GM18511 (cell line): ENCODE data around the gene NLE1.
"Not testable (repeated sequence)": the region's sequence is repeated elsewhere in the genome, so short reads cannot be mapped to it uniquely, and the experiment has no call there.

Experiments used
- ATAC-seq: cut with Tn5 transposase; IDR thresholded peaks from one replicate; pipeline ENCODE4 v1.9.1; 2021; ENCODE audit warnings: mild to moderate bottlenecking, moderate library complexity; ENCODE audit not compliant: unreplicated experiment

Gene NLE1

GRCh38 chr17:35163886-35164285 lies 21.8 kb upstream of the NLE1 start:
- ATAC-seq = no peak

- no peak for ATAC-seq
Observed at GRCh38 chr17:35162755-35163154, 20.7 kb upstream of the NLE1 start.

GRCh38 chr17:35161281-35161761 lies 19.2 kb upstream of the NLE1 start:
- ATAC-seq = no peak

- no peak for ATAC-seq
Observed at GRCh38 chr17:35160354-35161201, 18.5 kb upstream of the NLE1 start.

- no peak for ATAC-seq
Observed at GRCh38 chr17:35159940-35160339, 17.8 kb upstream of the NLE1 start.

GRCh38 chr17:35155246-35155645 lies 13.1 kb upstream of the NLE1 start:
- ATAC-seq = no peak

- no peak for ATAC-seq
Observed at GRCh38 chr17:35154196-35155165, 12.4 kb upstream of the NLE1 start.

GRCh38 chr17:35152421-35153140 lies 10.5 kb upstream of the NLE1 start:
- ATAC-seq = no peak

- not testable (repeated sequence) for ATAC-seq
Observed at GRCh38 chr17:35151080-35151479, 9.0 kb upstream of the NLE1 start.

GRCh38 chr17:35149941-35150340 lies 7.8 kb upstream of the NLE1 start:
- no peak for ATAC-seq

- ATAC-seq = no peak
Observed at GRCh38 chr17:35148144-35148543, 6.0 kb upstream of the NLE1 start.

- ATAC-seq = no peak
Observed at GRCh38 chr17:35147375-35147905, 5.3 kb upstream of the NLE1 start, which contains the start of gene UNC45B. UNC45B (plus strand) TSS chr17:35147817; CDS start chr17:35148264, 447 bp downstream.

GRCh38 chr17:35146214-35146833 lies 4.2 kb upstream of the NLE1 start:
- no peak for ATAC-seq

GRCh38 chr17:35144840-35145239 lies 2.7 kb upstream of the NLE1 start:
- no peak for ATAC-seq

GRCh38 chr17:35142467-35142796 lies 329 bp upstream of the NLE1 start:
- ATAC-seq = no peak

GRCh38 chr17:35138218-35138617 lies 3.9 kb downstream of the NLE1 start:
- ATAC-seq = no peak

GRCh38 chr17:35135322-35135721 lies 6.8 kb downstream of the NLE1 start:
- ATAC-seq = no peak

GRCh38 chr17:35132816-35133550 lies 9.1 kb downstream of the NLE1 start:
- ATAC-seq = no peak

GRCh38 chr17:35132099-35132498 lies 10.0 kb downstream of the NLE1 start:
- ATAC-seq = no peak

GRCh38 chr17:35130392-35130791 lies 11.7 kb downstream of the NLE1 start:
- ATAC-seq = no peak
